MM.1S (cell line): ENCODE data around the gene RPSA.

ENCODE experiments used
- DNase-seq: peaks from one replicate; pipeline ENCODE4 v3.0.0-alpha.2; 2015
- H2AFZ ChIP-seq: fragments of 300-600 bp; sonication (generic); 2 replicates; pipeline ENCODE4 v1.6.0; 2016; ENCODE audit warnings: antibody characterized with exemption, low read length
- H3F3A ChIP-seq: fragments of 300-600 bp; sonication (generic); 2 replicates; pipeline ENCODE4 v1.6.1; 2016; ENCODE audit warnings: mild to moderate bottlenecking, antibody characterized with exemption, low read length, moderate library complexity, mixed read lengths; ENCODE audit not compliant: insufficient read depth
- H3K27ac ChIP-seq: fragments of 300-600 bp; sonication (generic); 2 replicates; pipeline ENCODE4 v1.5.1; 2016; ENCODE audit warnings: mild to moderate bottlenecking, low read length
- H3K27me3 ChIP-seq: fragments of 300-600 bp; sonication (generic); replicated peaks from 2 replicates; pipeline ENCODE4 v1.6.0; 2016; ENCODE audit warnings: low read length; ENCODE audit not compliant: insufficient read depth
- H3K36me3 ChIP-seq: fragments of 300-600 bp; sonication (generic); replicated peaks from 2 replicates; pipeline ENCODE4 v1.6.1; 2016; ENCODE audit warnings: mild to moderate bottlenecking, low read length, mixed read lengths; ENCODE audit not compliant: insufficient read depth
- H3K4me1 ChIP-seq: fragments of 300-600 bp; sonication (generic); 2 replicates; pipeline ENCODE4 v1.6.1; 2016; ENCODE audit warnings: low read length, mixed read lengths
- H3K4me2 ChIP-seq: fragments of 300-600 bp; sonication (generic); 2 replicates; pipeline ENCODE4 v1.6.0; 2016; ENCODE audit warnings: low read depth, low read length
- H3K4me3 ChIP-seq: fragments of 300-600 bp; sonication (generic); 2 replicates; pipeline ENCODE4 v1.5.1; 2016; ENCODE audit warnings: low read length, mixed read lengths
- H3K79me2 ChIP-seq: fragments of 300-600 bp; sonication (generic); 2 replicates; pipeline ENCODE4 v1.6.1; 2016; ENCODE audit warnings: mixed run types, low read length, mixed read lengths
- H3K9ac ChIP-seq: fragments of 300-600 bp; sonication (generic); 2 replicates; pipeline ENCODE4 v1.6.1; 2016; ENCODE audit warnings: low read length, mixed read lengths
- H3K9me2 ChIP-seq: fragments of 300-600 bp; sonication (generic); replicated peaks from 2 replicates; pipeline ENCODE4 v1.6.1; 2016; ENCODE audit warnings: mild to moderate bottlenecking, low read length, mixed read lengths; ENCODE audit not compliant: insufficient read depth
- H3K9me3 ChIP-seq: fragments of 300-600 bp; sonication (generic); replicated peaks from 2 replicates; pipeline ENCODE4 v1.6.1; 2016; ENCODE audit warnings: mild to moderate bottlenecking, low read length, mixed read lengths; ENCODE audit not compliant: insufficient read depth
- H4K20me1 ChIP-seq: fragments of 300-600 bp; sonication (generic); 2 replicates; pipeline ENCODE4 v1.6.1; 2016; ENCODE audit warnings: mild to moderate bottlenecking, low read length, moderate library complexity, mixed read lengths; ENCODE audit not compliant: insufficient read depth
- CTCF ChIP-seq: fragments of 300-600 bp; sonication (generic); IDR thresholded peaks from 2 replicates; pipeline ENCODE4 v1.5.1; 2016; ENCODE audit warnings: antibody characterized with exemption, low read length, mixed read lengths
- EZH2 ChIP-seq: fragments of 300-600 bp; sonication (generic); optimal IDR thresholded peaks from 2 replicates; pipeline ENCODE3; 2017; ENCODE audit warnings: low read depth, mild to moderate bottlenecking, antibody characterized with exemption, low read length, mixed read lengths
- EZH2phosphoT487 ChIP-seq: fragments of 300-600 bp; sonication (generic); IDR thresholded peaks from 2 replicates; pipeline ENCODE4 v1.6.1; 2018; ENCODE audit warnings: antibody characterized with exemption, low read length

RPSA gene

GRCh38 chr3:39398700-39399099 lies 7.8 kb upstream of the RPSA start:
- DNase-seq = no peak
- no peaks in the 10 kb centered on the region for H3K79me2 ChIP-seq
- no peaks in the 10 kb centered on the region for H3K9me2 ChIP-seq

GRCh38 chr3:39401983-39402382 lies 4.5 kb upstream of the RPSA start:
- H3K79me2 ChIP-seq = peaks cover 5% of the 10 kb centered on the region
- H3K9ac ChIP-seq = no peak overlapping the region
- H3K36me3 ChIP-seq = no peaks in the 10 kb centered on the region
- H4K20me1 ChIP-seq = no peaks in the 10 kb centered on the region
- no peak overlapping the region for H3K4me2 ChIP-seq
- H3K4me1 ChIP-seq = peaks cover 7% of the 10 kb centered on the region; the same call in 1 of the 2 replicates
- H3F3A ChIP-seq = peaks cover 15% of the 10 kb centered on the region
- H3K9me3 ChIP-seq = no peaks in the 10 kb centered on the region
- H3K4me3 ChIP-seq = no peak overlapping the region
- H3K9me2 ChIP-seq = no peaks in the 10 kb centered on the region
- H3K27ac ChIP-seq = peak overlapping the region; percentile 2; the same call in 1 of the 2 replicates
- no peak overlapping the region for H2AFZ ChIP-seq
- H3K27me3 ChIP-seq = no peaks in the 10 kb centered on the region
- DNase-seq = peak; percentile 23
- TF ChIP-seq EZH2 = no peak
- no peak for TF ChIP-seq CTCF
- TF ChIP-seq EZH2phosphoT487 = no peak

More at GRCh38 chr3:39398700-39399099, 7.8 kb upstream of the RPSA start:
- Histone ChIP-seq H3K9me3 (no peaks in the 10 kb centered on the region), H3K4me2 (no peak overlapping the region), H3K9ac (no peak overlapping the region), H2AFZ (no peak overlapping the region), H3K27me3 (no peaks in the 10 kb centered on the region), H3K36me3 (peaks cover 7% of the 10 kb centered on the region; the same call in 1 of the 2 replicates), H3K4me3 (no peak overlapping the region), H3K4me1 (peaks cover 7% of the 10 kb centered on the region; the same call in 1 of the 2 replicates), H4K20me1 (no peaks in the 10 kb centered on the region), H3K27ac (no peak overlapping the region), H3F3A (peaks cover 9% of the 10 kb centered on the region)
- TF ChIP-seq CTCF (0 out of 2 replicates have a peak, but pooled peaks have one; percentile 6), EZH2 (no peak), EZH2phosphoT487 (no peak)

- DNase-seq = no peak
- peaks cover 20% of the 10 kb centered on the region for H4K20me1 ChIP-seq
- H3K9me3 ChIP-seq = no peaks in the 10 kb centered on the region
- H3K4me3 ChIP-seq = no peak overlapping the region
- peaks cover 17% of the 10 kb centered on the region for H3K36me3 ChIP-seq
- H3K4me1 ChIP-seq = peaks cover 16% of the 10 kb centered on the region
- H3F3A ChIP-seq = peaks cover 40% of the 10 kb centered on the region
- H3K9ac ChIP-seq = no peak overlapping the region
- no peaks in the 10 kb centered on the region for H3K27me3 ChIP-seq
- no peak overlapping the region for H2AFZ ChIP-seq
- no peaks in the 10 kb centered on the region for H3K9me2 ChIP-seq
- no peak overlapping the region for H3K4me2 ChIP-seq
- no peak overlapping the region for H3K27ac ChIP-seq
- H3K79me2 ChIP-seq = peaks cover 36% of the 10 kb centered on the region
- TF ChIP-seq EZH2phosphoT487 = no peak
- no peak for TF ChIP-seq EZH2
- TF ChIP-seq CTCF = no peak
Measured at GRCh38 chr3:39404943-39405686, 1.4 kb upstream of the RPSA start.
